ENCODE results near the gene C5orf24. TPM values are rescaled to one million over a fixed set of nuclear protein-coding genes. Genes with fewer than 3 reads are reported as not detected.
"Not testable (repeated sequence)": the region's sequence is repeated elsewhere in the genome, so short reads cannot be mapped to it uniquely, and the experiment has no call there.

Gene C5orf24
- total RNA-seq, 1 donor from 2014 or later, result 44.9 TPM

DNA sequence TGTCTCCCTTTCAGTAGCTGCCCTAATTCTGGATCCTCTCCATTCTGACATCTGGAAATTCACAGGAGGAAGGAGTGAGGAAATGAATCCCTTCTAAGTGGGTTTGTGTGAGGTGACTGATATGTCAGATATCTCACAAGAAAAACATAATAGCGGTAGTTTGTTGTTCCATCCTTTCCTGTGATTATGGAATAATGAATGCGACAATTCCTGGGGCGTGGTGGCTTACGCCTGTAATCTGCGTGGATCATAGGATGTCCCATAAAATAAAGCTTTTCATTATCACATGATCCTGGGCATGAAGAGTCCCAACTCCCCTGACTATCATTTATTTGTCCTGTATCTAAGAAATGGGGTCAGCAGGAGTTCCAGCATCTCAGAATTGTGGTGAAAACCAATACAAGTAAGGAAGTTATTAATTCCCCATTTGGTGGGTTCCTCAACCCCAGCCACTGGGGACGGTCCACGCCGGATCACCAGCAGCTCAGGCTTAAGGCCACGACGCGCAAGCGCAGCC is 375 bp upstream of the C5orf24 start:
- intact Hi-C loops (cut with DNase I), result no loop called here
- DNase-seq, result no peak

DNA sequence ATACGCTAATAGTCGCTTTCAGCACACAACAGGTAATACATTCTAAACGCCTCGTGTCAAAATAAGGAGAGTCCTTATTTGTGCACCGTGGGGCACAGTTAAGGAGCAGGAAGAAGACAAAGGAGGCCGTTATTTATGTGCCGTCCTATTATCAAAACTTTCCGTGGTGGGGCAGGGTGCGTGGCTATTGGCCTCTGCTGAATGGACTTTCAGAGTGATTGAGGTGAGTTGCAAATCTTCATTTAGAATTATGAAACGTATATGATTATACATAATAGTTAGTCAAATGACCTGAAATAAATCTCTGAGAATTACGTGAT is 833 bp downstream of the C5orf24 start:
- intact Hi-C loops (cut with DNase I), result no loop called here
- H3K9me3 ChIP-seq, result no peaks in the 10 kb centered on the region
- no peaks in the 10 kb centered on the region for H3K27me3 ChIP-seq
- no peak for DNase-seq
- no peak for ATAC-seq
- peaks cover 11% of the 10 kb centered on the region for H3K36me3 ChIP-seq
- H3K4me1 ChIP-seq, result peaks cover 29% of the 10 kb centered on the region
- peak overlapping the region; percentile 96 for H3K27ac ChIP-seq
- peak overlapping the region; percentile 78 for H3K4me3 ChIP-seq
- TF ChIP-seq, protein P1, sequence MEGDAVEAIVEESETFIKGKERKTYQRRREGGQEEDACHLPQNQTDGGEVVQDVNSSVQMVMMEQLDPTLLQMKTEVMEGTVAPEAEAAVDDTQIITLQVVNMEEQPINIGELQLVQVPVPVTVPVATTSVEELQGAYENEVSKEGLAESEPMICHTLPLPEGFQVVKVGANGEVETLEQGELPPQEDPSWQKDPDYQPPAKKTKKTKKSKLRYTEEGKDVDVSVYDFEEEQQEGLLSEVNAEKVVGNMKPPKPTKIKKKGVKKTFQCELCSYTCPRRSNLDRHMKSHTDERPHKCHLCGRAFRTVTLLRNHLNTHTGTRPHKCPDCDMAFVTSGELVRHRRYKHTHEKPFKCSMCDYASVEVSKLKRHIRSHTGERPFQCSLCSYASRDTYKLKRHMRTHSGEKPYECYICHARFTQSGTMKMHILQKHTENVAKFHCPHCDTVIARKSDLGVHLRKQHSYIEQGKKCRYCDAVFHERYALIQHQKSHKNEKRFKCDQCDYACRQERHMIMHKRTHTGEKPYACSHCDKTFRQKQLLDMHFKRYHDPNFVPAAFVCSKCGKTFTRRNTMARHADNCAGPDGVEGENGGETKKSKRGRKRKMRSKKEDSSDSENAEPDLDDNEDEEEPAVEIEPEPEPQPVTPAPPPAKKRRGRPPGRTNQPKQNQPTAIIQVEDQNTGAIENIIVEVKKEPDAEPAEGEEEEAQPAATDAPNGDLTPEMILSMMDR (IDR thresholded peaks at IDR 0.05), result no peak

More for the DNA sequence above, 375 bp upstream of the C5orf24 start:
- Histone ChIP-seq H3K4me3 (peak overlapping the region; percentile 78), H3K27me3 (no peaks in the 10 kb centered on the region), H3K4me1 (peaks cover 23% of the 10 kb centered on the region), H3K27ac (peak overlapping the region; percentile 96), H3K36me3 (peaks cover 5% of the 10 kb centered on the region), H3K9me3 (no peaks in the 10 kb centered on the region)
- TF ChIP-seq, protein P1 (IDR thresholded peaks at IDR 0.05), result no peak
- ATAC-seq, result no peak

DNA sequence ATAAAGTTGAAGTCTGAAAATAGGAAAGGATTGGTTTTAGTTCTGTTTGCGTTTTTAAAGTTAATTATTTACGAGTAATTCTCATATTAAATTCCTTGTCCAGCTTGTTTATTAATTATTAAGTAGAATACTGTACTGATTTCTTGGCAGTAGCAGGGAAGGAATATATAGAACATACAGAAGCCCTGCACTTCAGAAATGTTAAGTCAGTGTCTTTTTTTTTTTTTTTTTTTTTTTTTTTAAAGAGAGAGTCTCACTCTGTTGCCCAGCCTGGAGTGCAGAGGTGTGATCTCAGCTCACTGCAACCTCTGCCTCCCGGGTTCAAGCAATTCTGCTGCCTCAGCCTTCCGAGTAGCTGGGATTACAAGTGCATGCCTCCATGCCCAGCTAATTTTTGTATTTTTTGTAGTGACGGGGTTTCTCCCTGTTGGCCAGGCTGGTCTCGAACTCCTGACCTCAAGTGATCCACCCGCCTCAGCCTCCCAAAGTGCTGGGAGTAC is 3.7 kb downstream of the C5orf24 start:
- H3K27me3 ChIP-seq; DNase-seq; H3K27ac ChIP-seq; H3K4me3 ChIP-seq; ATAC-seq; intact Hi-C loops (cut with DNase I); H3K9me3 ChIP-seq: not testable (repeated sequence)
- Histone ChIP-seq H3K36me3 (peaks cover 19% of the 10 kb centered on the region), H3K4me1 (peaks cover 29% of the 10 kb centered on the region)

DNA sequence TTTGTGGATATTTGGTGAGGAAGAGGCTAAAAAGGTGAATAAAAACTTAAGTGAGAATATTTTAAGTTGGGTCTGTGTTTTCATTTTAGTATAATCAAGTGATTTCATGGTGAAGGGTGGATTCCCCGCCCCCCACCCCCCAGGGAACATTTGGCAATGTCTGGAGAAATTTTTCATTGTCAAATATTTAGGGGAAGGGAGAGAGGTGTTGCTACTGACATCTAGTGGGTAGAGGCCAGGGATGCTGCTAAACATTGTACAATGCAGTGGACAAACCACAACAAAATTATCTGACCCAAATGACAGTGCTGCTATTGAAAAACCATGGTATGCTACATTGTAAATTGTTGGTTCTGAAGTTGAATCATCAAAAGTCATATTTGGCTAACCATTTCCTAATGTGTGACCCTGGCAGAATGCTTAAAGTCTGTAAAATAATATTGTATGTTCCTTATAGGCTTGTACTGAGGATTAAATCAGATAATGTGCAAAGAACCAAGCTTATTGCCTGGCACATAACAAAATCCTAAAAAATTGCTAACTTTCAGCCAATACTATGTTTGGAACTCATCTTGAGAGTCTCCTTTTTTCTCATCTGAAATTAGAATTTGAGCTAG is 5.6 kb downstream of the C5orf24 start:
- Histone ChIP-seq H3K36me3 (peaks cover 38% of the 10 kb centered on the region), H3K27me3 (no peaks in the 10 kb centered on the region), H3K27ac (no peak overlapping the region), H3K9me3 (no peaks in the 10 kb centered on the region), H3K4me1 (peaks cover 23% of the 10 kb centered on the region), H3K4me3 (no peak overlapping the region)
- ATAC-seq (peak; percentile 62), DNase-seq (no peak)
- intact Hi-C loops (cut with DNase I), result no loop called here
- TF ChIP-seq, protein P1 (IDR thresholded peaks at IDR 0.05), result peak; percentile 40

DNA sequence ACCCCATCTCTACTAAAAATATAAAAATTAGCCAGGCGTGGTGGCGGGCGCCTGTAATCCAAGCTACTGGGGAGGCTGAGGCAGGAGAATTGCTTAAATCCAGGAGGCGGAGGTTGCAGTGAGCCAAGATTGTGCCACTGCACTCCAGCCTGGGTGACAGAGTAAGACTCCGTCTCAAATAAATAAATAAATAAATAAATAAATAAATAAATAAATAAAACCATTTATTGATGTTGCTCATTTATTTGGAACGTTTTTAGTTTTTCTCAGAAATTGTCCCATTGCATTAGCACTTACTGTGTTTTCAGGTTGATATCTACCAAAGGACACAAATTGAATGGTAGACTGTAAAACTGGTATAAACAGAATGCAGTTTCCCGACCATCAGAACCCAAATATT is 10.7 kb downstream of the C5orf24 start:
- H3K4me3 ChIP-seq; DNase-seq; ATAC-seq; intact Hi-C loops (cut with DNase I); H3K9me3 ChIP-seq; H3K27me3 ChIP-seq; H3K27ac ChIP-seq; H3K4me1 ChIP-seq: not testable (repeated sequence)
- H3K36me3 ChIP-seq, result peaks cover 77% of the 10 kb centered on the region

DNA sequence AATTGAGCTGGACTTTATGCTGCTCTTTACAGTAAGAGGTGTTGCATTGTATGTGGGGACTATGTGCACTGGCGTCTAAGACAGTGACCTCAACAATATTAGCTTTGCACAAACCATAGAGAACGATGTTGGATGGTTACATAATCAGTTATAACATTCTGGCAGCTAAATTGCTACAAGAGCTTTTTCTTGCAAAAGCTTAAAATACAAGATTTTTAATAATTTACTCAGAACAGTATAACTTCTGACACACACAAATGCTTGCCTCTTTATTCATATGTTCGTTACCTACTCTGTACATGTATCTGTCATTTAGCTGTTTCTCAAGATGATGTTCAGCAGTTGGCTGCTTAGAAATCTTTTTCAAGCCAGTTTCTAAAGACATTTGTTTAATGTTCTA is 11.6 kb downstream of the C5orf24 start:
- no peaks in the 10 kb centered on the region for H3K9me3 ChIP-seq
- H3K4me1 ChIP-seq, result no peaks in the 10 kb centered on the region
- no peak for DNase-seq
- ATAC-seq, result no peak
- H3K27ac ChIP-seq, result no peak overlapping the region
- no peak overlapping the region for H3K4me3 ChIP-seq
- H3K36me3 ChIP-seq, result peaks cover 77% of the 10 kb centered on the region
- intact Hi-C loops (cut with DNase I), result no loop called here
- H3K27me3 ChIP-seq, result no peaks in the 10 kb centered on the region
- TF ChIP-seq, protein P1 (IDR thresholded peaks at IDR 0.05), result no peak
